ENCODE measurements around the gene KSR2. TPM values are rescaled to one million over a fixed set of nuclear protein-coding genes. Genes with fewer than 3 reads are reported as not detected.

KSR2 gene
- total RNA-seq, 1 experiment from 2014 or later = 1.3 TPM

DNA sequence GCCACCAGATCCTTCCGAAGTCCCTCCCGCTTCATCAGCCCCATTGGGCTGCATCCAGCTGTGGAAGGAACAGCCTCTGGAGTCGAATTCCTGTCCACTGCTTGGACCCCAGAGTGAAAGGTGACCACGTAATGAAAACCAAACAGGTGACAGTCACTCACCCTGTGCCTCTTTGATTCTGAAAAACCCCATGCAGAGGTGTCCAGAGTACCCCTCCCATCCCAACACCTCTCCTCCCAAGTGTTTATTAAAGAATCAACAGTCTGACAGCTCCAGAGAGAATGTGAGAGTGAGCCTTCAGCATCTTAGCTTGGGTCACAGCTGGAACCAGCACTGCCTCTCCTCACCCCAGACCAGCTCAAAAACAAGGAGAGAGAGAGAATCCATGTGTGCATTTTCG lies 428.8 kb downstream of the KSR2 start:
- Histone ChIP-seq H3K4me2 (ENCODE audit: insufficient read depth, insufficient read length, low read length) (no peak overlapping the region), H3K23me2 (ENCODE audit: insufficient read length, low read depth, low read length, poor library complexity, severe bottlenecking) (no peaks in the 10 kb centered on the region), H3K23ac (ENCODE audit: insufficient read length, low read depth, low read length) (no peak overlapping the region), H3K4ac (ENCODE audit: low read depth, low read length) (no peak overlapping the region), H4K20me1 (ENCODE audit: control insufficient read depth, insufficient read depth, insufficient read length) (no peaks in the 10 kb centered on the region), H3K27ac (ENCODE audit: insufficient read length, low read depth, low read length) (no peak overlapping the region), H2BK20ac (ENCODE audit: low read depth, low read length, poor library complexity, severe bottlenecking) (no peak overlapping the region), H3T11ph (ENCODE audit: low read length) (no peak overlapping the region), H3K18ac (ENCODE audit: insufficient read length, low read depth, low read length) (no peak overlapping the region), H3K9ac (ENCODE audit: extremely low read depth, insufficient read length, low read length) (no peak overlapping the region), H4K8ac (replicated peaks; ENCODE audit: insufficient read length, low read depth, low read length) (no peak overlapping the region), H2BK5ac (ENCODE audit: insufficient read length, low read length) (no peak overlapping the region), H3K56ac (ENCODE audit: insufficient read length, low read depth, low read length) (no peak overlapping the region), H3K14ac (ENCODE audit: insufficient read depth, low read length) (no peak overlapping the region; the same call in 1 of the 2 replicates), H4K5ac (ENCODE audit: insufficient read length, low read depth, low read length) (no peak overlapping the region), H3K27me3 (ENCODE audit: insufficient read depth, low read length) (no peaks in the 10 kb centered on the region), H3K79me1 (ENCODE audit: insufficient read depth, low read depth, low read length, poor library complexity, severe bottlenecking) (no peaks in the 10 kb centered on the region), H3K9me3 (ENCODE audit: control insufficient read depth, low read depth, low read length) (no peaks in the 10 kb centered on the region), H2BK12ac (ENCODE audit: insufficient read length, low read depth, low read length) (no peak overlapping the region), H2AFZ (ENCODE audit: low read length) (no peak overlapping the region), H2AK5ac (ENCODE audit: insufficient read length, low read length) (no peak overlapping the region), H4K91ac (ENCODE audit: insufficient read length, low read depth, low read length) (no peak overlapping the region), H2BK15ac (ENCODE audit: low read depth, low read length) (0 out of 2 replicates have a peak overlapping the region, but pooled peaks have one; percentile 24), H3K4me1 (ENCODE audit: insufficient read depth, low read length) (no peaks in the 10 kb centered on the region), H3K79me2 (ENCODE audit: insufficient read depth, low read length) (no peaks in the 10 kb centered on the region), H2BK120ac (ENCODE audit: low read depth, low read length, poor library complexity, severe bottlenecking) (no peak overlapping the region)
- H3K4me3 Mint-ChIP-seq = no peak overlapping the region
- H3K27ac Mint-ChIP-seq = no peak overlapping the region
- peaks cover 4% of the 10 kb centered on the region for H3K27me3 Mint-ChIP-seq (ENCODE audit: low read depth)
- WGBS (ENCODE audit: extremely low coverage, insufficient read length, low lambda C conversion rate) = no CpG with 5 or more reads among the region's 5 CpGs
- DNase-seq = no peak
- TF ChIP-seq, protein P1, sequence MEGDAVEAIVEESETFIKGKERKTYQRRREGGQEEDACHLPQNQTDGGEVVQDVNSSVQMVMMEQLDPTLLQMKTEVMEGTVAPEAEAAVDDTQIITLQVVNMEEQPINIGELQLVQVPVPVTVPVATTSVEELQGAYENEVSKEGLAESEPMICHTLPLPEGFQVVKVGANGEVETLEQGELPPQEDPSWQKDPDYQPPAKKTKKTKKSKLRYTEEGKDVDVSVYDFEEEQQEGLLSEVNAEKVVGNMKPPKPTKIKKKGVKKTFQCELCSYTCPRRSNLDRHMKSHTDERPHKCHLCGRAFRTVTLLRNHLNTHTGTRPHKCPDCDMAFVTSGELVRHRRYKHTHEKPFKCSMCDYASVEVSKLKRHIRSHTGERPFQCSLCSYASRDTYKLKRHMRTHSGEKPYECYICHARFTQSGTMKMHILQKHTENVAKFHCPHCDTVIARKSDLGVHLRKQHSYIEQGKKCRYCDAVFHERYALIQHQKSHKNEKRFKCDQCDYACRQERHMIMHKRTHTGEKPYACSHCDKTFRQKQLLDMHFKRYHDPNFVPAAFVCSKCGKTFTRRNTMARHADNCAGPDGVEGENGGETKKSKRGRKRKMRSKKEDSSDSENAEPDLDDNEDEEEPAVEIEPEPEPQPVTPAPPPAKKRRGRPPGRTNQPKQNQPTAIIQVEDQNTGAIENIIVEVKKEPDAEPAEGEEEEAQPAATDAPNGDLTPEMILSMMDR (conservative IDR thresholded peaks at IDR 0.05) = no peak
- no peaks in the 10 kb centered on the region; a peak in 1 of 5 replicates for H3K9me3 Mint-ChIP-seq
- H3K4me1 Mint-ChIP-seq = peaks cover 0 to 5% of the 10 kb centered on the region in 2 experiments; a peak in 2 of 4 replicates
- H3K36me3 Mint-ChIP-seq (ENCODE audit: insufficient read depth in 1 of 3, low read depth in 3 of 3) = no peaks in the 10 kb centered on the region

Measured in H9 (cell line).